HCT116 (cell line): Measurements from ENCODE around the gene ERBB4. TPM values are rescaled to one million over a fixed set of nuclear protein-coding genes. Genes with fewer than 3 reads are reported as not detected.

ENCODE experiments used
- ATAC-seq: fragments of 200-7000 bp; cut with Tn5 transposase; 2 replicates; pipeline ENCODE4 v1.9.1; 2020; ENCODE audit warnings: mild to moderate bottlenecking, moderate library complexity
- BruUV-seq: library from RNA; stranded (reverse); fragments of 400-500 nt; replicated peaks from 2 replicates; lab custom pipeline; 2021; lab: Mats Ljungman, UMichigan
- CTCF ChIA-PET: fragments of 300-600 bp; sonication (Branson Sonifier 250); formaldehyde crosslinking; loops from one replicate; lab custom pipeline; 2021; ENCODE audit warnings: antibody characterized with exemption; lab: Charles Lee
- POLR2A ChIA-PET: fragments of 300-600, 350-600 bp; sonication (Branson Sonifier 250); formaldehyde crosslinking; loops from one replicate; lab custom pipeline; 2021; ENCODE audit warnings: antibody characterized with exemption; lab: Charles Lee
- RAD21 ChIA-PET, 2 experiments: fragments of 300-600 bp; sonication (Branson Sonifier 250); formaldehyde crosslinking; loops; one replicate each; lab custom pipeline; 2023; ENCODE audit warnings: low total read pairs in 2 of 2; ENCODE audit not compliant: uncharacterized antibody in 2 of 2, unreplicated experiment in 2 of 2, low non-redundant PET in 1 of 2; lab: Charles Lee
- DNase-seq: peaks from one replicate; pipeline ENCODE4 v3.0.0-alpha.2; 2010; ENCODE audit warnings: low read depth, low spot score
- H2AFZ ChIP-seq: fragments of 200-600 bp; shearing (Covaris generic), sonication (generic); 2 replicates; pipeline ENCODE4 v1.6.1; 2017; ENCODE audit warnings: low read depth, mixed run types, mixed read lengths, antibody characterized with exemption, low read length; ENCODE audit not compliant: poor library complexity, severe bottlenecking
- H3K27ac ChIP-seq: 2 replicates; pipeline ENCODE4 v1.5.1; 2012; ENCODE audit warnings: low read depth, low read length
- H3K27me3 ChIP-seq: fragments of 200-600 bp; sonication (generic); 2 replicates; pipeline ENCODE4 v1.6.1; 2016; ENCODE audit warnings: mixed run types, low read length, mixed read lengths; ENCODE audit not compliant: insufficient read depth
- H3K36me3 ChIP-seq, 2 experiments: fragments of 200-500 bp in 1 of 2; fragments of 200-600 bp in 1 of 2; sonication (Bioruptor generic) in 1 of 2; sonication (generic) in 1 of 2; 2 replicates each; pipeline versions ENCODE4 v1.5.1 to v1.6.1; 2014 to 2016; ENCODE audit warnings: low read length in 2 of 2, inconsistent platforms in 1 of 2, mixed read lengths in 1 of 2, mixed run types in 1 of 2; ENCODE audit not compliant: insufficient read depth in 2 of 2, control insufficient read depth in 1 of 2
- H3K4me1 ChIP-seq, 2 experiments: fragments of 200-600 bp in 1 of 2; sonication (generic) in 1 of 2; 2 replicates each; pipeline versions ENCODE4 v1.5.1 to v1.6.1; 2012 to 2017; ENCODE audit warnings: low read length in 2 of 2, inconsistent platforms in 1 of 2, mild to moderate bottlenecking in 1 of 2, mixed read lengths in 1 of 2, mixed run types in 1 of 2, moderate library complexity in 1 of 2; ENCODE audit not compliant: insufficient read depth in 2 of 2, control insufficient read depth in 1 of 2
- H3K4me2 ChIP-seq: fragments of 200-600 bp; sonication (generic); 2 replicates; pipeline ENCODE4 v1.6.1; 2017; ENCODE audit warnings: mixed run types, low read length, mixed read lengths
- H3K4me3 ChIP-seq, 2 experiments: fragments of 200-600 bp in 1 of 2; sonication (generic) in 1 of 2; replicated peaks in 1 of 2; 2 replicates each; pipeline ENCODE4 v1.5.1; 2011 to 2016; ENCODE audit warnings: low read length in 2 of 2, control low read depth in 1 of 2, low read depth in 1 of 2, mild to moderate bottlenecking in 1 of 2, mixed read lengths in 1 of 2, mixed run types in 1 of 2
- H3K79me2 ChIP-seq: fragments of 200-600 bp; sonication (generic); 2 replicates; pipeline ENCODE4 v1.6.1; 2017; ENCODE audit warnings: mild to moderate bottlenecking, mixed run types, low read length, moderate library complexity, mixed read lengths; ENCODE audit not compliant: insufficient read depth
- H3K9ac ChIP-seq: fragments of 200-600 bp; sonication (generic); 2 replicates; pipeline ENCODE4 v1.6.1; 2016; ENCODE audit warnings: low read length, mixed read lengths
- H3K9me2 ChIP-seq: fragments of 200-600 bp; sonication (generic), shearing (Covaris generic); 2 replicates; pipeline ENCODE4 v1.6.1; 2017; ENCODE audit warnings: mixed run types, mild to moderate bottlenecking, moderate library complexity; ENCODE audit not compliant: insufficient read depth
- H3K9me3 ChIP-seq, 2 experiments: fragments of 200-500 bp in 1 of 2; fragments of 200-600 bp in 1 of 2; sonication (Bioruptor generic) in 1 of 2; sonication (generic) in 1 of 2; 2 replicates each; pipeline ENCODE4 v1.6.1; 2014 to 2017; ENCODE audit warnings: low read length in 2 of 2, mixed read lengths in 2 of 2, inconsistent platforms in 1 of 2, low read depth in 1 of 2, mild to moderate bottlenecking in 1 of 2, mixed run types in 1 of 2, moderate library complexity in 1 of 2; ENCODE audit not compliant: control insufficient read depth in 1 of 2, insufficient read depth in 1 of 2
- H4K20me1 ChIP-seq: fragments of 200-600 bp; sonication (generic), shearing (Covaris generic); 2 replicates; pipeline ENCODE4 v1.6.1; 2017; ENCODE audit warnings: mixed run types, mild to moderate bottlenecking, moderate library complexity; ENCODE audit not compliant: insufficient read depth
- ATF3 ChIP-seq: IDR thresholded peaks from 2 replicates; pipeline ENCODE4 v1.6.1; 2012
- CEBPB ChIP-seq: IDR thresholded peaks from 2 replicates; pipeline ENCODE4 v1.6.1; 2012; ENCODE audit warnings: low read depth
- CTCF ChIP-seq, 3 experiments: fragments of 200-600 bp in 1 of 3; sonication (generic) in 1 of 3; IDR thresholded peaks in 2 of 3; conservative IDR thresholded peaks in 1 of 3; 2 replicates each; pipeline ENCODE4 v1.5.1; 2012 to 2017; ENCODE audit warnings: low read depth in 2 of 3, low read length in 2 of 3, antibody characterized with exemption in 1 of 3, borderline replicate concordance in 1 of 3, control low read depth in 1 of 3, mild to moderate bottlenecking in 1 of 3, mixed read lengths in 1 of 3, mixed run types in 1 of 3, moderate library complexity in 1 of 3; ENCODE audit not compliant: insufficient read depth in 1 of 3
- EGR1 ChIP-seq: IDR thresholded peaks from 2 replicates; pipeline ENCODE4 v1.6.1; 2012; ENCODE audit warnings: low read depth
- ELF1 ChIP-seq: IDR thresholded peaks from 2 replicates; pipeline ENCODE4 v1.6.1; 2012; ENCODE audit warnings: low read depth, borderline replicate concordance
- EZH2 ChIP-seq: fragments of 200-600 bp; sonication (generic); IDR thresholded peaks from 2 replicates; pipeline ENCODE4 v1.6.1; 2017; ENCODE audit warnings: antibody characterized with exemption, mixed run types
- EZH2phosphoT487 ChIP-seq: fragments of 200-600 bp; IDR thresholded peaks from 2 replicates; pipeline ENCODE4 v1.6.1; 2018; ENCODE audit warnings: antibody characterized with exemption, borderline replicate concordance
- FOSL1 ChIP-seq: IDR thresholded peaks from 2 replicates; pipeline ENCODE4 v1.6.1; 2012; ENCODE audit warnings: low read depth
- JUND ChIP-seq: IDR thresholded peaks from 2 replicates; pipeline ENCODE4 v1.6.1; 2012
- POLR2AphosphoS5 ChIP-seq: IDR thresholded peaks from 2 replicates; pipeline ENCODE4 v1.6.1; 2011; ENCODE audit warnings: mild to moderate bottlenecking, low read depth, low read length, moderate library complexity
- RAD21 ChIP-seq: IDR thresholded peaks from 2 replicates; pipeline ENCODE4 v1.6.1; 2012; ENCODE audit warnings: low read depth, mild to moderate bottlenecking
- SIN3A ChIP-seq: IDR thresholded peaks from 2 replicates; pipeline ENCODE4 v1.6.1; 2012; ENCODE audit warnings: low read depth
- SP1 ChIP-seq: IDR thresholded peaks from 2 replicates; pipeline ENCODE4 v1.6.1; 2012; ENCODE audit warnings: low read depth
- SRF ChIP-seq: IDR thresholded peaks from 2 replicates; pipeline ENCODE4 v1.6.1; 2012; ENCODE audit warnings: low read depth
- TCF7L2 ChIP-seq: IDR thresholded peaks from 2 replicates; pipeline ENCODE4 v1.7.0; 2011; ENCODE audit warnings: borderline replicate concordance, inconsistent platforms; ENCODE audit not compliant: insufficient read depth, insufficient read length; ENCODE audit errors: extremely low read depth
- YY1 ChIP-seq: IDR thresholded peaks from 2 replicates; pipeline ENCODE4 v1.6.1; 2011; ENCODE audit warnings: low read length, low read depth, moderate library complexity, mild to moderate bottlenecking; ENCODE audit not compliant: insufficient replicate concordance; ENCODE audit errors: extremely low read depth
- ZFX ChIP-seq: fragments of 450-650 bp; IDR thresholded peaks from 2 replicates; pipeline ENCODE4 v1.6.1; 2017
- ZNF274 ChIP-seq: fragments of 200-500 bp; sonication (Bioruptor generic); IDR thresholded peaks from 2 replicates; pipeline ENCODE4 v1.6.1; 2014; ENCODE audit warnings: mild to moderate bottlenecking, low read depth, low read length, inconsistent platforms
- intact Hi-C: fragments of 100-400 bp; cut with micrococcal nuclease; formaldehyde crosslinking; loops from 2 replicates; pipeline ENCODE4 v1.10.0; 2022
- total RNA-seq: library from RNA; stranded (reverse); gene quantifications from one replicate; pipeline ENCODE4 v1.2.1, GENCODE V29; 2021; ENCODE audit not compliant: unreplicated experiment
- TF ChIP-seq, protein P1 (sequence below): IDR thresholded peaks from 2 replicates; pipeline ENCODE4 v1.6.1; 2012; ENCODE audit warnings: low read depth
- TF ChIP-seq, protein P2 (sequence below): IDR thresholded peaks from 2 replicates; pipeline ENCODE4 v1.6.1; 2012

Gene ERBB4
- total RNA-seq, 1 experiment from 2014 or later = 0.10 TPM

DNA sequence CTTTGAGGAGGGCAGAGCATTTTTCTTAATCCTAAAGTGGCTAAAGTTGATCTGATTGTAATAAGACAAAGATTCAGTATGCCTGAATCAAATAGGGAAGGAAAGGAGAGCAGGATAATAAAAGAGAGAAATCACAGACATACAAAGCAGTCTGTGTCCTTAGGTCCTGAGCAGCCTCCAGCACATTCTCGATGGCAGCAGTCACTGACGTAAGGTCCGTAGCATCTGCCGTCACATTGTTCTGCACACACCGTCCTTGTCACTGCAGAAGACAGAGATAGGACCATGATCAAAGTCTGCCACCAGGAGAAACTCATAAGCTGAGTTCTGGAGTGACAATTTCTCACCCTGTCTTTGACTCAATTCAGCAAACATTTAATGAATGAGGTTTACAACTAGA, 813.7 kb downstream of the ERBB4 start:
- CTCF ChIA-PET = no interaction called here
- H4K20me1 ChIP-seq = no peaks in the 10 kb centered on the region
- H2AFZ ChIP-seq = no peak overlapping the region
- no TSS peak for BruUV-seq
- no peaks in the 10 kb centered on the region for H3K36me3 ChIP-seq
- no peak for TF ChIP-seq EZH2phosphoT487
- TF ChIP-seq ATF3 = no peak
- TF ChIP-seq CEBPB = no peak
- no peak for TF ChIP-seq SRF
- TF ChIP-seq CTCF (IDR thresholded peaks at IDR 0.05 in 2 of 3, conservative IDR thresholded peaks at IDR 0.05 in 1 of 3; ENCODE audit: borderline replicate concordance in 1 of 3, insufficient read depth in 1 of 3, low read depth in 2 of 3, low read length in 2 of 3) = no peak
- no peak for TF ChIP-seq FOSL1
- TF ChIP-seq, protein P1, sequence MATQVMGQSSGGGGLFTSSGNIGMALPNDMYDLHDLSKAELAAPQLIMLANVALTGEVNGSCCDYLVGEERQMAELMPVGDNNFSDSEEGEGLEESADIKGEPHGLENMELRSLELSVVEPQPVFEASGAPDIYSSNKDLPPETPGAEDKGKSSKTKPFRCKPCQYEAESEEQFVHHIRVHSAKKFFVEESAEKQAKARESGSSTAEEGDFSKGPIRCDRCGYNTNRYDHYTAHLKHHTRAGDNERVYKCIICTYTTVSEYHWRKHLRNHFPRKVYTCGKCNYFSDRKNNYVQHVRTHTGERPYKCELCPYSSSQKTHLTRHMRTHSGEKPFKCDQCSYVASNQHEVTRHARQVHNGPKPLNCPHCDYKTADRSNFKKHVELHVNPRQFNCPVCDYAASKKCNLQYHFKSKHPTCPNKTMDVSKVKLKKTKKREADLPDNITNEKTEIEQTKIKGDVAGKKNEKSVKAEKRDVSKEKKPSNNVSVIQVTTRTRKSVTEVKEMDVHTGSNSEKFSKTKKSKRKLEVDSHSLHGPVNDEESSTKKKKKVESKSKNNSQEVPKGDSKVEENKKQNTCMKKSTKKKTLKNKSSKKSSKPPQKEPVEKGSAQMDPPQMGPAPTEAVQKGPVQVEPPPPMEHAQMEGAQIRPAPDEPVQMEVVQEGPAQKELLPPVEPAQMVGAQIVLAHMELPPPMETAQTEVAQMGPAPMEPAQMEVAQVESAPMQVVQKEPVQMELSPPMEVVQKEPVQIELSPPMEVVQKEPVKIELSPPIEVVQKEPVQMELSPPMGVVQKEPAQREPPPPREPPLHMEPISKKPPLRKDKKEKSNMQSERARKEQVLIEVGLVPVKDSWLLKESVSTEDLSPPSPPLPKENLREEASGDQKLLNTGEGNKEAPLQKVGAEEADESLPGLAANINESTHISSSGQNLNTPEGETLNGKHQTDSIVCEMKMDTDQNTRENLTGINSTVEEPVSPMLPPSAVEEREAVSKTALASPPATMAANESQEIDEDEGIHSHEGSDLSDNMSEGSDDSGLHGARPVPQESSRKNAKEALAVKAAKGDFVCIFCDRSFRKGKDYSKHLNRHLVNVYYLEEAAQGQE = no peak
- no peak for TF ChIP-seq SP1
- no peak for TF ChIP-seq EGR1
- TF ChIP-seq, protein P2, sequence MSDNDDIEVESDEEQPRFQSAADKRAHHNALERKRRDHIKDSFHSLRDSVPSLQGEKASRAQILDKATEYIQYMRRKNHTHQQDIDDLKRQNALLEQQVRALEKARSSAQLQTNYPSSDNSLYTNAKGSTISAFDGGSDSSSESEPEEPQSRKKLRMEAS = no peak
- no peak for TF ChIP-seq ELF1
- no peak for TF ChIP-seq SIN3A
- no peak for TF ChIP-seq EZH2
- TF ChIP-seq JUND = no peak
- TF ChIP-seq ZNF274 = no peak
- no peak for TF ChIP-seq YY1
- no peak for TF ChIP-seq TCF7L2
- TF ChIP-seq RAD21 = no peak
- no peak for TF ChIP-seq POLR2AphosphoS5
- TF ChIP-seq ZFX = no peak
- intact Hi-C loops = no loop called here
- DNase-seq = no peak
- no peak for ATAC-seq
- H3K27me3 ChIP-seq = no peaks in the 10 kb centered on the region
- no peaks in the 10 kb centered on the region for H3K4me1 ChIP-seq
- no peaks in the 10 kb centered on the region for H3K9me3 ChIP-seq
- no peak overlapping the region for H3K4me3 ChIP-seq
- H3K9ac ChIP-seq = no peak overlapping the region
- RAD21 ChIA-PET = no interaction called here
- POLR2A ChIA-PET = no interaction called here
- H3K79me2 ChIP-seq = no peaks in the 10 kb centered on the region
- no peaks in the 10 kb centered on the region for H3K9me2 ChIP-seq
- no peak overlapping the region for H3K4me2 ChIP-seq
- H3K27ac ChIP-seq = no peak overlapping the region
